HG02973 (cell line): Measurements from ENCODE around the gene FBRS.
"Not testable (repeated sequence)": the region's sequence is repeated elsewhere in the genome, so short reads cannot be mapped to it uniquely, and the experiment has no call there.

Experiments
- ATAC-seq: cut with Tn5 transposase; IDR thresholded peaks from one replicate; pipeline ENCODE4 v1.9.1; 2021; ENCODE audit warnings: moderate library complexity; ENCODE audit not compliant: unreplicated experiment

Gene FBRS

DNA sequence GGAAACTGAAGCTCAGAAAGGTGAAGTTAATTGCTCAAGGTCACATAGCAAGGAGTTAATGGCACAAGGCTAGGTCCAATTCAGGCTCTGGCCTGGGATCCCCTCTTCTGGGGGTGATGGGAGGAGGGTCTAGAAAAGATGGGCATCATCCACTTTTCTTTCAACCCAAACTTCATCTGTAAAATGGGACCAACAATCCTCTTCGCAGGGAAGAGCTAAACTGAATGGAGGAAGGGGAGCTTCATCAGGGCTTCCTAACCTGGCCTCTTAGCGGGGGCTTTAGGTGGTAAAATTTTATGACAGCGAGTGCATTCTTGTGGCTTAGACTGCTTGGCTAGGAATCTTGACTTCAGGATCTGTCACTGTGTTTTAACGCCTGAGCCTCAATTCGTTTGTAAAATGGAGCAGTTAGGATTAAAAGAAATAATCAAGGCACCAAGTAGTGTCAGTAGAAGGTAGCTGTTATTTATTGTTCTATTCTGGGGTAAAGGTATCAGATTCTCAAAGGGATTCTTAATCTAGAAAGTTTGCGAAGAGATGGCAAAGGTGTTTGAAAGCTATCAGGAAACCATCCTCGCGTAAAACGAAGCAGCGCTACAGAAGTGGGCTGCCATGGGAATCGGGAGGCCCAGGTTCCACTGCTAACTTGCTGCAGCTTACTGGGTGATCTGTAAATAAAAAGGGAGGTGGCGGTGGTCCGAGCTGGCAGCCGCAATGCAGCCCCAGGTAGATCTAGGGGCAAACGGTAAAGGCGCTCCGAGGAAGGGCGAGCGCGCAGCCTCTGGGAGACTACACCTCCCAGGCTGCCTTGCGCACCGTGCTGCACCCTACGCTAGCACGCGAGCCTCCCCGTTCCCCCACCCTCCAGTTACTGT, 39.3 kb downstream of the FBRS start:
- ATAC-seq, result peak; percentile 85

GRCh38 chr16:30698139-30698815, 40.0 kb downstream of the FBRS start:
- peak; percentile 50 for ATAC-seq

DNA sequence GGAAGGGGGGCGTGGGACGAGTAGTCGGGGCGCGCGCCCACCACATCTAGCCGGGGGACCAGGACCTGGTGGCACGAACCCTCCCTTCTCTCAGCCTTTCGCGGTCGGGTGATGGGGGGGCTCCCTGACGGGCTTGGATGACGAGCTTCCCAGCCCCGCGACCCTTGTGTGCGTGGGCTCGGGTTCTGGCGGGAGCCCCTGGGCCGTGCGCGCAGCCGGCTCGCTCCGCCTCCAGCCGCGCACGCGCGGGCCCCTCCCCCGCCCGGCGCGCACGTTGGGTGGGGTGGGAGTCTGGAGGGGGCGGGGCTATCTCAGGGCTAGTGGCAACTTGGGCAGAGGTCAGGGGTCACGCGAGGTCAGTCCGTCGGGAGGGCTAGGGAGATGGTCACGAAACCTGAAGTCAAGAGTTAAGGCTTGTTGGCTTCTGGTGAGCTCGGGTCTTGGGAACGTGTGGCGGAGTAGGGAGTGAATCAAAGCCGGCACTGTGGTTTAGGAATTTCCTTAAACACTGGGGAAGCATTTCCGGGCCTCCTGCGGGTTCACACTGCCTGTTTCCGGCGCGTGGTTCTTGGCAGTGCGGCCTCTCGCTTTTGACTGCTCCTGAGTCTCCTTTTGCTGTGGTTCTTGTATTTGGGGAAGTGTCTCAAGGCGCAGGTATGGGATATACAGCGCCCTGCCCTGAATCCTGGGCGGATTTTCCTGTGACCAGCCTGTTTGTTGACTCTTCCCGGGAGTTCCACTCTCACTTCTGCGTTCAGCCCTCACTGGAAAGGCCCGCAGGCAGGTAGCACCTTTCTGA, 40.8 kb downstream of the FBRS start, which contains the start of gene SRCAP:
TSS of gene SRCAP (plus strand) at position 356 of the 799 bp plus-strand sequence. CDS start 1,654 bp downstream, outside the sequence.
- ATAC-seq, result peak; percentile 28

DNA sequence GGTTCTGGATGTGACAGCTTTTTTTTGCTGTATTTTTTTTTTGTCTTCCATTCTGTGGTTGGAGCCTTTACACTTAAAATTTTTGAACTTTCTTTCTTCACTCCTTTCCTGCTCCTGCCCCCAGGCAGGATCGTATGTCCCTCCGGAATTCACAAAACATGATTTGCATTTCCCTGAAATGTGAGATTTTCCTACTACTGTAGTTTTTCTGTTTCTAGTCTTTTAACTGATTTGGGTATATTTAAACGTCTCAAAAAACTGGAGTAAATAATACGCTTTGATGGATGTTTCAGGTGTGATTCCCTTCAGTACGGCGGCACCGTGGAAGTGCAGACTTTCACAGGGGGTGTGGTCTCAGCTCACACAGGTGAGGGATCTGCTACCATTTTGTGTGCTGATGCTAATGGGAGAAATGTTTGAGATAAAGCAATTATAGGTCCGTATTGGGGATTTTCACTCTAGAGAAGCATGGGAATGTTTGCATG, 41.4 kb downstream of the FBRS start:
- ATAC-seq, result no peak

GRCh38 chr16:30700491-30700890, 42.3 kb downstream of the FBRS start:
- no peak for ATAC-seq

GRCh38 chr16:30700971-30701370, 42.7 kb downstream of the FBRS start:
- ATAC-seq, result no peak

- ATAC-seq, result not testable (repeated sequence)
Measured at GRCh38 chr16:30703071-30703470, 44.8 kb downstream of the FBRS start.

GRCh38 chr16:30703971-30704370, 45.7 kb downstream of the FBRS start:
- ATAC-seq, result no peak

- ATAC-seq, result no peak
Measured at GRCh38 chr16:30706046-30706445, 47.8 kb downstream of the FBRS start.

DNA sequence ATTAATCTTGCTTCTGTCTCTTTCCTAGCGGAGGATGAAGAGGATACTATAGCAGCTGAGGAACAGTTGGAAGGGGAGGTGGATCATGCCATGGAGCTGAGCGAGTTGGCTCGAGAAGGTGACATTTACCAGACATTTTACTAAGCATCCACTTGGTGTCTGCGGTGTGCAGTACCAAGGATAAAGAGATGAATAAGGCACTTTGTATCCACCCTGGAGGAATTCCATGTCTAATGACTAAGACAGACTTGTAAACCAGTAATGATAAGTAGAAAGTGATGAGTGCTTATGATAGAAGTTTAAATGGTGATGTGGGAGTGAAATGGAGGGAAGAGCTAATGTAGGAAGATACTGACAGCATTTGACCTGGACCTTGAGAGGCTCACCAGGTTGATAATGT, 52.7 kb downstream of the FBRS start:
- ATAC-seq, result no peak

DNA sequence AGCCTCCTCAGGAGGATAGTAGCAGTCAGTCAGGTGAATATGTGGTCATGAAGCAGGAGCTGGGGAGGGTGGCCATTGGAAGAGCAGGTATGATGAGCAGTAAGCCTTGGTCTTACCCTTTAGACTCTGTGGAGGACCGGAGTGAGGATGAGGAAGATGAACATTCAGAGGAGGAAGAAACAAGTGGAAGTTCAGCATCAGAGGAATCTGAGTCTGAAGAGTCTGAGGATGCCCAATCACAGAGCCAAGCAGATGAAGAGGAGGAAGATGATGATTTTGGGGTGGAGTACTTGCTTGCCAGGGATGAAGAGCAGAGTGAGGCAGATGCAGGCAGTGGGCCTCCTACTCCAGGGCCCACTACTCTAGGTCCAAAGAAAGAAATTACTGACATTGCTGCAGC, 53.5 kb downstream of the FBRS start:
- no peak for ATAC-seq

DNA sequence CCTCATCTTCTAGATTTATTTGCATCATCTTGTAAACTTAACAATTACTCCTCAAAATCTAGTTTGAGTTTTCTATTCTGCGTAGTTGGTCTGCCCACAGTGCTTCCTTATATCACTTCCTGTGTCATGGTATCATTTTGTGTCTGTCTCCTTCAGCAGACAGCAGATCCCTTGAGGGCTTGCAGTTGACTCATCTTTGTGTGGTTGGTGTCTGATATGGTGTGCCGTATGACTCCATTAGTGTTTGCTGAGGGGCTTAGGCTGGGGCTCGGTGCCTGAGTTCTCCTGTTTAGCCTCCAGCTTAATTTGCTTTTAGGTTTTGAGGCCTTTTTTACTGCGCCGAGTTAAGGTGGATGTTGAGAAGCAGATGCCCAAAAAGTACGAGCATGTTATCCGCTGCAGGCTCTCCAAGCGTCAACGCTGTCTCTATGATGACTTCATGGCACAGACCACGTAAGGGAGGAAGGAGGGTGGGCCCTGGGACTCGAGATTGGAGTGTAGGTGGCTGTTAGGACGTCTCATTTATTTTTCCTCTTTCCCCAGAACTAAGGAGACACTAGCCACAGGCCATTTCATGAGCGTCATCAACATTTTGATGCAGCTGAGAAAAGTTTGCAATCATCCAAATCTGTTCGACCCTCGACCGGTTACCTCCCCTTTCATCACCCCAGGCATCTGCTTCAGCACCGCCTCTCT, 57.7 kb downstream of the FBRS start:
- peak; percentile 66 for ATAC-seq

- no peak for ATAC-seq
Measured at GRCh38 chr16:30720086-30720485, 61.9 kb downstream of the FBRS start.
